Measurements from ENCODE around the gene CNR2.
A peak's percentile ranks its signal among the peaks of the same experiment; 100 is the strongest.

Gene CNR2

DNA sequence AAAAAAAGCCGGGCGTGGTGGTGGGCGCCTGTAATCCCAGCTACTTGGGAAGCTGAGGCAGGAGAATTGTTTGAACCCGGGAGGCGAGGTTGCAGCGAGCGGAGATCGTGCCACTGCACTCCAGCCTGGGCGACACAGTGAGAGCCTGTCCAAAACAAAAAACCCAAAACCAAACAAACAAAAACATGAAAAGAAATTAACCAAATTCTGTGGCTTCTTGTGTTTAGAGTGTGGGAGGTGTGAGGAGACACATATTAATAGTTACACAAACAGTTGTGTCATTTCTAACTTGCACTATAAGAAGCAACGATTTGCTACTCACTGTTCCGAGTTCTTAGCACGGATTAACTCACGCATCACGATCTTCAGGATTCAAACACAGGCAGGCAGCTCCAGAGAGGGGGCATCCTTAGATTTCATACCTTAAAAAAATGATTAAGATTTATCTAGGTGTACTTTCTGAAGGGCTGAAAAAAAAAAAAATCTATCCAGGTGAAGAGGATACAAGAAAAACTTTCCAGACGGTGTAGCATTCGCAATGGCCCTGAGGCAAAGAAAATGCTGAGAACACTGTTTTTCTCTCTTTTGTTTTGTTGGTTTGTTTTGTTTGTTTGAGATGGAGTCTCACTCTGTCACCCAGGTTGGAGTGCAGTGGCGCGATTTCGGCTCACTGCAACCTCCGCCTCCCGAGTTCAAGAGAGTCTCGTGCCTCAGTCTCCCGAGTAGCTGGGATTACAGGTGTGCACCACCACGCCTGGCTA lies 87.2 kb downstream of the CNR2 start:
- Histone ChIP-seq H3K27me3 (ENCODE audit: insufficient read depth, low read length) (no peaks in the 10 kb centered on the region), H3K4me2 (ENCODE audit: low read length) (peak overlapping the region; percentile 72), H3K79me2 (ENCODE audit: insufficient read depth, low read length) (no peaks in the 10 kb centered on the region), H3F3A (ENCODE audit: insufficient read depth, low read length) (peaks cover 7% of the 10 kb centered on the region; the same call in 1 of the 2 replicates), H3K27ac (ENCODE audit: low read depth, low read length, poor library complexity, severe bottlenecking) (peak overlapping the region; percentile 10), H3K9ac (ENCODE audit: low read length) (peak overlapping the region; percentile 93), H3K4me1 (ENCODE audit: insufficient read depth, low read length, severe bottlenecking) (peaks cover 18% of the 10 kb centered on the region), H3K4me3 (ENCODE audit: low read depth, low read length, poor library complexity, severe bottlenecking) (peak overlapping the region; percentile 85), H3K9me2 (ENCODE audit: low read depth, low read length) (no peaks in the 10 kb centered on the region), H3K9me3 (ENCODE audit: low read length) (no peaks in the 10 kb centered on the region), H2AFZ (ENCODE audit: low read length) (no peak overlapping the region), H4K20me1 (ENCODE audit: insufficient read depth, low read length) (no peaks in the 10 kb centered on the region), H3K36me3 (ENCODE audit: insufficient read depth, low read length) (no peaks in the 10 kb centered on the region)
- no peak for TF ChIP-seq EZH2 (IDR thresholded peaks at IDR 0.05; ENCODE audit: borderline replicate concordance, low read length)
- TF ChIP-seq, protein P1, sequence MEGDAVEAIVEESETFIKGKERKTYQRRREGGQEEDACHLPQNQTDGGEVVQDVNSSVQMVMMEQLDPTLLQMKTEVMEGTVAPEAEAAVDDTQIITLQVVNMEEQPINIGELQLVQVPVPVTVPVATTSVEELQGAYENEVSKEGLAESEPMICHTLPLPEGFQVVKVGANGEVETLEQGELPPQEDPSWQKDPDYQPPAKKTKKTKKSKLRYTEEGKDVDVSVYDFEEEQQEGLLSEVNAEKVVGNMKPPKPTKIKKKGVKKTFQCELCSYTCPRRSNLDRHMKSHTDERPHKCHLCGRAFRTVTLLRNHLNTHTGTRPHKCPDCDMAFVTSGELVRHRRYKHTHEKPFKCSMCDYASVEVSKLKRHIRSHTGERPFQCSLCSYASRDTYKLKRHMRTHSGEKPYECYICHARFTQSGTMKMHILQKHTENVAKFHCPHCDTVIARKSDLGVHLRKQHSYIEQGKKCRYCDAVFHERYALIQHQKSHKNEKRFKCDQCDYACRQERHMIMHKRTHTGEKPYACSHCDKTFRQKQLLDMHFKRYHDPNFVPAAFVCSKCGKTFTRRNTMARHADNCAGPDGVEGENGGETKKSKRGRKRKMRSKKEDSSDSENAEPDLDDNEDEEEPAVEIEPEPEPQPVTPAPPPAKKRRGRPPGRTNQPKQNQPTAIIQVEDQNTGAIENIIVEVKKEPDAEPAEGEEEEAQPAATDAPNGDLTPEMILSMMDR (IDR thresholded peaks at IDR 0.05; ENCODE audit: low read length), result no peak

- Histone ChIP-seq H3K27me3 (ENCODE audit: insufficient read depth, low read length) (no peaks in the 10 kb centered on the region), H3K4me3 (ENCODE audit: low read depth, low read length, poor library complexity, severe bottlenecking) (peak within 1 kb of the TSS; percentile 85), H3K36me3 (ENCODE audit: insufficient read depth, low read length) (no peaks in the 10 kb centered on the region), H3K4me2 (ENCODE audit: low read length) (peak within 1 kb of the TSS; percentile 72), H3K27ac (ENCODE audit: low read depth, low read length, poor library complexity, severe bottlenecking) (peak within 1 kb of the TSS; percentile 55), H3K9me3 (ENCODE audit: low read length) (no peaks in the 10 kb centered on the region), H3K9me2 (ENCODE audit: low read depth, low read length) (no peaks in the 10 kb centered on the region), H4K20me1 (ENCODE audit: insufficient read depth, low read length) (no peaks in the 10 kb centered on the region), H3K79me2 (ENCODE audit: insufficient read depth, low read length) (no peaks in the 10 kb centered on the region), H2AFZ (ENCODE audit: low read length) (no peak within 1 kb of the TSS), H3K9ac (ENCODE audit: low read length) (peak within 1 kb of the TSS; percentile 93), H3K4me1 (ENCODE audit: insufficient read depth, low read length, severe bottlenecking) (peaks cover 18% of the 10 kb centered on the region), H3F3A (ENCODE audit: insufficient read depth, low read length) (peaks cover 7% of the 10 kb centered on the region; the same call in 1 of the 2 replicates)
- TF ChIP-seq, protein P1 (IDR thresholded peaks at IDR 0.05; ENCODE audit: low read length), result no peak
- TF ChIP-seq EZH2 (IDR thresholded peaks at IDR 0.05; ENCODE audit: borderline replicate concordance, low read length), result no peak
These were observed 87.9 kb downstream of the CNR2 start, which contains the start of gene HMGCL for GRCh38 chr1:23825076-23825761. Gene HMGCL (minus strand): TSS chr1:23825429. CDS start chr1:23825415, 14 bp downstream.

- H3F3A ChIP-seq (ENCODE audit: insufficient read depth, low read length), result peaks cover 7% of the 10 kb centered on the region; the same call in 1 of the 2 replicates
- H3K36me3 ChIP-seq (ENCODE audit: insufficient read depth, low read length), result peaks cover 1% of the 10 kb centered on the region; the same call in 1 of the 2 replicates
- no peaks in the 10 kb centered on the region for H3K9me2 ChIP-seq (ENCODE audit: low read depth, low read length)
- no peak for TF ChIP-seq EZH2 (IDR thresholded peaks at IDR 0.05; ENCODE audit: borderline replicate concordance, low read length)
- TF ChIP-seq, protein P1 (IDR thresholded peaks at IDR 0.05; ENCODE audit: low read length), result no peak
- H3K4me2 ChIP-seq (ENCODE audit: low read length), result peak overlapping the region; percentile 72
- H3K4me3 ChIP-seq (ENCODE audit: low read depth, low read length, poor library complexity, severe bottlenecking), result peak overlapping the region; percentile 85
- H3K9ac ChIP-seq (ENCODE audit: low read length), result peak overlapping the region; percentile 93
- peak overlapping the region; percentile 55 for H3K27ac ChIP-seq (ENCODE audit: low read depth, low read length, poor library complexity, severe bottlenecking)
- H3K4me1 ChIP-seq (ENCODE audit: insufficient read depth, low read length, severe bottlenecking), result peaks cover 18% of the 10 kb centered on the region
- no peaks in the 10 kb centered on the region for H3K79me2 ChIP-seq (ENCODE audit: insufficient read depth, low read length)
- no peaks in the 10 kb centered on the region for H4K20me1 ChIP-seq (ENCODE audit: insufficient read depth, low read length)
- no peaks in the 10 kb centered on the region for H3K27me3 ChIP-seq (ENCODE audit: insufficient read depth, low read length)
- H2AFZ ChIP-seq (ENCODE audit: low read length), result no peak overlapping the region
- no peaks in the 10 kb centered on the region for H3K9me3 ChIP-seq (ENCODE audit: low read length)
These were observed 88.5 kb downstream of the CNR2 start for GRCh38 chr1:23824711-23825075.
